ENCODE results near the gene ADA. TPM values are rescaled to one million over a fixed set of nuclear protein-coding genes. Genes with fewer than 3 reads are reported as not detected.
"Not testable (repeated sequence)": the region's sequence is repeated elsewhere in the genome, so short reads cannot be mapped to it uniquely, and the experiment has no call there.

ADA gene
- total and polyA plus RNA-seq, 8 donors, result 2.9 to 6.0 (median 4.0) TPM

GRCh38 chr20:44678990-44679611, 27.6 kb upstream of the ADA start:
- H3K36me3 ChIP-seq, result no peaks in the 10 kb centered on the region
- H3K4me3 ChIP-seq, result no peak overlapping the region
- no peaks in the 10 kb centered on the region for H3K27me3 ChIP-seq
- intact Hi-C loops (cut with DNase I), result no loop called here
- no peaks in the 10 kb centered on the region for H3K4me1 ChIP-seq
- DNase-seq (no peak), ATAC-seq (no peak), FAIRE-seq (no peak)
- WGBS, 2 donors, result 81 to 82% methylated on average over 12 of the region's 12 CpGs
- no peak for TF ChIP-seq CTCF (IDR thresholded peaks at IDR 0.05)
- no peaks in the 10 kb centered on the region for H3K9me3 ChIP-seq
- no peak overlapping the region for H3K27ac ChIP-seq

- Histone ChIP-seq H3K27ac (no peak overlapping the region), H3K4me3 (no peak overlapping the region), H3K4me1 (no peaks in the 10 kb centered on the region), H3K36me3 (no peaks in the 10 kb centered on the region), H3K9me3 (no peaks in the 10 kb centered on the region), H3K27me3 (no peaks in the 10 kb centered on the region)
- DNase-seq, result no peak
- intact Hi-C loops (cut with DNase I), result no loop called here
- WGBS, 2 donors, result 56% methylated on average over 2 of the region's 2 CpGs
- no peak for ATAC-seq
- TF ChIP-seq CTCF (IDR thresholded peaks at IDR 0.05), result no peak
- FAIRE-seq, result no peak
Measured at GRCh38 chr20:44678242-44678641, 26.7 kb upstream of the ADA start.

- H3K36me3 ChIP-seq; FAIRE-seq; ATAC-seq; H3K4me1 ChIP-seq; H3K27me3 ChIP-seq; H3K27ac ChIP-seq; DNase-seq; H3K4me3 ChIP-seq; H3K9me3 ChIP-seq; intact Hi-C loops (cut with DNase I): not testable (repeated sequence)
- WGBS, 2 donors, result 77 to 83% methylated on average over 23 of the region's 23 CpGs
Measured at GRCh38 chr20:44672318-44672902, 20.9 kb upstream of the ADA start.

DNA sequence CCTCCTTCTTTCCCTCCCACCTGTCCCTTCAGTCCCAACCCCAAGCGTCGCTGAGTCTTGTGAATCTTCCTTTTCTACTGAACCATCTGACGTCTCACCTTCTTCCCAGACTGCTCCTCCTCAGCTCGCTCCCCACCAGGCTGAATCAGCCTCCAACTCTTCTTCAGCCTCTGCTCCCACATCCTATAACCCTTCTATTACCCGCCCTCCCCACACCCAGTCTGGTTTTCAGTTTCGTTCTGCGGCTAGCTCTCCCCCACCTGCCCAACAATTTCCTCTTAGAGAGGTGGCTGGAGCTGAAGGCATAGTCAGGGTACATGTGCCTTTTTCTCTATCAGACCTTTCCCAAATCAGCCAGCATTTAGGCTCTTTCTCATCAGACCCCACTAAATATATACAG, 20.0 kb upstream of the ADA start:
- H3K9me3 ChIP-seq; H3K27ac ChIP-seq; FAIRE-seq; H3K27me3 ChIP-seq; H3K4me3 ChIP-seq; intact Hi-C loops (cut with DNase I); DNase-seq; ATAC-seq; H3K36me3 ChIP-seq; H3K4me1 ChIP-seq: not testable (repeated sequence)
- 78 to 82% methylated on average over 6 of the region's 7 CpGs for WGBS, 2 donors

DNA sequence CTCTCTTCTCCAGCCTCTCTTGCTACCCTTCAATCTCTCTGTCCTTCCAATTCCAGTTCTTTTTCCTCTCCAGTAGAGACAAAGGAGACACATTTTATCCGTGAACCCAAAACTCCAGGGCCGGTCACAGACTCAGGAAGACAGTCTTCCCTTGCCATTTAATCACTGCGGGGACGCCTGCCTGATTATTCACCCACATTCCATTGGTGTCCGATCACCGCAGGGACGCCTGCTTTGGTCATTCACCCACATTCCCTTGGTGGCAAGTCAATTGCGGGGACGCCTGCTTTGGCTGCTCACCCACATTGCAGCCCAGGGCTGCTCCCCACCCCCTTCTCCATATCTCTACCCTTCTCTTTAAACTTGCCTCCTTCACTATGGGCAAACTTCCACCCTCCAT, 19.4 kb upstream of the ADA start:
- intact Hi-C loops (cut with DNase I); DNase-seq; ATAC-seq; H3K4me3 ChIP-seq; FAIRE-seq; H3K9me3 ChIP-seq; H3K27me3 ChIP-seq; H3K36me3 ChIP-seq; H3K27ac ChIP-seq; H3K4me1 ChIP-seq: not testable (repeated sequence)
- WGBS, 2 donors, result 68 to 69% methylated on average over 9 of the region's 9 CpGs

GRCh38 chr20:44666066-44666465, 14.6 kb upstream of the ADA start:
- no peak overlapping the region for H3K4me3 ChIP-seq
- ATAC-seq, result no peak
- no peaks in the 10 kb centered on the region for H3K9me3 ChIP-seq
- H3K4me1 ChIP-seq, result no peaks in the 10 kb centered on the region
- H3K27ac ChIP-seq, result no peak overlapping the region
- WGBS, 2 donors, result 74 to 85% methylated on average over 3 of the region's 3 CpGs
- H3K36me3 ChIP-seq, result no peaks in the 10 kb centered on the region
- H3K27me3 ChIP-seq, result no peaks in the 10 kb centered on the region
- intact Hi-C loops (cut with DNase I), result no loop called here
- no peak for FAIRE-seq
- no peak for TF ChIP-seq CTCF (IDR thresholded peaks at IDR 0.05)
- DNase-seq, result no peak
